T-helper 1 cell treated with Interleukin-12 subunit alpha and Interleukin-12 subunit beta and Interleukin-4 antibody, amounts not matched to agents 30 ng/mL and 1 ng/mL, for 36 hours (primary cell): ENCODE data around the gene ARHGAP23. TPM values are rescaled to one million over a fixed set of nuclear protein-coding genes. Genes with fewer than 3 reads are reported as not detected.
"Not testable (repeated sequence)": the region's sequence is repeated elsewhere in the genome, so short reads cannot be mapped to it uniquely, and the experiment has no call there.

Experiments used
- intact Hi-C: fragments of 100-400 bp; cut with micrococcal nuclease; formaldehyde crosslinking; loops from one replicate; pipeline ENCODE4 v1.15.1; 2024
- total RNA-seq: library from RNA; stranded (reverse); gene quantifications from 2 replicates; pipeline ENCODE4 v1.2.3, GENCODE V29; 2022

Gene ARHGAP23
- total RNA-seq, 1 donor from 2014 or later, result 2.1 TPM

- intact Hi-C loops, result no loop called here
These were observed 7.7 kb upstream of the ARHGAP23 start for GRCh38 chr17:38420518-38420917.

GRCh38 chr17:38421171-38421841, 7.0 kb upstream of the ARHGAP23 start:
- intact Hi-C loops, result no loop called here

- intact Hi-C loops, result no loop called here
These were observed 6.1 kb upstream of the ARHGAP23 start for GRCh38 chr17:38421871-38422827.

GRCh38 chr17:38424297-38424972, 3.8 kb upstream of the ARHGAP23 start:
- intact Hi-C loops, result no loop called here

GRCh38 chr17:38425031-38425430, 3.2 kb upstream of the ARHGAP23 start:
- intact Hi-C loops, result no loop called here

GRCh38 chr17:38425744-38426143, 2.5 kb upstream of the ARHGAP23 start:
- intact Hi-C loops, result no loop called here

GRCh38 chr17:38426441-38426840, 1.8 kb upstream of the ARHGAP23 start:
- intact Hi-C loops, result no loop called here

GRCh38 chr17:38427160-38427949, 909 bp upstream of the ARHGAP23 start:
- intact Hi-C loops, result no loop called here

GRCh38 chr17:38428643-38429371, 543 bp downstream of the ARHGAP23 start:
- intact Hi-C loops, result no loop called here

GRCh38 chr17:38429476-38430100, 1.3 kb downstream of the ARHGAP23 start:
- intact Hi-C loops, result no loop called here

- intact Hi-C loops, result no loop called here
These were observed 2.1 kb downstream of the ARHGAP23 start for GRCh38 chr17:38430316-38430715.

GRCh38 chr17:38430822-38431221, 2.6 kb downstream of the ARHGAP23 start:
- intact Hi-C loops, result no loop called here

GRCh38 chr17:38431346-38432145, 3.3 kb downstream of the ARHGAP23 start:
- intact Hi-C loops, result no loop called here

GRCh38 chr17:38434178-38434665, 6.0 kb downstream of the ARHGAP23 start:
- intact Hi-C loops, result no loop called here

- intact Hi-C loops, result no loop called here
These were observed 7.5 kb downstream of the ARHGAP23 start for GRCh38 chr17:38435795-38436194.

- intact Hi-C loops, result no loop called here
These were observed 8.1 kb downstream of the ARHGAP23 start for GRCh38 chr17:38436386-38436785.

- intact Hi-C loops, result not testable (repeated sequence)
These were observed 9.0 kb downstream of the ARHGAP23 start for GRCh38 chr17:38437313-38437712.

GRCh38 chr17:38439436-38439835, 11.2 kb downstream of the ARHGAP23 start:
- intact Hi-C loops, result no loop called here
